CD4-positive, alpha-beta T cell treated with Interleukin-17A for 1 hour (primary cell): Measurements from ENCODE around the gene PTPRE.

ENCODE experiments used
- DNase-seq: peaks from one replicate; pipeline ENCODE4 v3.0.0-alpha.2; 2020

The PTPRE gene

GRCh38 chr10:127984945-127985344 is 78.0 kb downstream of the PTPRE start:
- no peak for DNase-seq

- no peak for DNase-seq
Measured at GRCh38 chr10:127986531-127987466, 79.9 kb downstream of the PTPRE start.

- DNase-seq: no peak
Measured at GRCh38 chr10:127987467-127988380, 80.8 kb downstream of the PTPRE start.

- no peak for DNase-seq
Measured at GRCh38 chr10:127989481-127990012, 82.6 kb downstream of the PTPRE start.

GRCh38 chr10:127990132-127990788 is 83.4 kb downstream of the PTPRE start:
- peak; percentile 14 for DNase-seq

GRCh38 chr10:127990846-127991542 is 84.1 kb downstream of the PTPRE start:
- peak; percentile 40 for DNase-seq

- DNase-seq: no peak
Measured at GRCh38 chr10:127991543-127992255, 84.8 kb downstream of the PTPRE start.

GRCh38 chr10:127992376-127992775 is 85.5 kb downstream of the PTPRE start:
- no peak for DNase-seq

GRCh38 chr10:127993056-127993690 is 86.3 kb downstream of the PTPRE start:
- no peak for DNase-seq

- DNase-seq: no peak
Measured at GRCh38 chr10:127995939-127996338, 89.0 kb downstream of the PTPRE start.

- no peak for DNase-seq
Measured at GRCh38 chr10:127996586-127996985, 89.7 kb downstream of the PTPRE start.

GRCh38 chr10:127997271-127997670 is 90.4 kb downstream of the PTPRE start:
- no peak for DNase-seq

- DNase-seq: no peak
Measured at GRCh38 chr10:127997937-127998336, 91.0 kb downstream of the PTPRE start.

GRCh38 chr10:127998501-127999144 is 91.7 kb downstream of the PTPRE start:
- no peak for DNase-seq

GRCh38 chr10:127999297-128000129 is 92.6 kb downstream of the PTPRE start:
- no peak for DNase-seq

GRCh38 chr10:128000471-128001362 is 93.8 kb downstream of the PTPRE start:
- no peak for DNase-seq

- DNase-seq: no peak
Measured at GRCh38 chr10:128001363-128001745, 94.5 kb downstream of the PTPRE start.

GRCh38 chr10:128001849-128002248 is 94.9 kb downstream of the PTPRE start:
- DNase-seq: no peak
